GM21381 (cell line): ENCODE measurements around the gene SLC29A3.
"Not testable (repeated sequence)": the region's sequence is repeated elsewhere in the genome, so short reads cannot be mapped to it uniquely, and the experiment has no call there.

Experiments
- ATAC-seq: cut with Tn5 transposase; IDR thresholded peaks from one replicate; pipeline ENCODE4 v1.9.1; 2021; ENCODE audit warnings: mild to moderate bottlenecking, moderate library complexity; ENCODE audit not compliant: unreplicated experiment

The SLC29A3 gene

DNA sequence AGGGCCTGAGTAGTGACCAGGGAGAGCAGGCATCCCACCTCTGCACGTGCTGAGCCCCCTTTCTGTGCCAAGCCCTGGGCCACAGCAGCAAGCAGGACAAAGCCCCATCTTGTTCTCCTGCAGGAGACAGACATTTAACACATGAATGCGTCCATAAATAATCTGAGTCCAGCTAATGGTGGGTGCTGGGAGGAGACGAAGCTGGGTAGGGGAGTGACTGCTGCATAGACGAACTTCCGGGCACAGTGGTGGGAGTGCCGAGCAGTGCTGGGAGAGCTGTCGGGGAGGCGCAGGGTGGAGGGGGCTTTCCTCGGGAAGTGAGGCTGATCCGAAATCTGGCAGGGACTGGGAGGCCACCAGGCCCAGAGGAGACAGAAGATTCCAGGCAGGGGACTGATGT is 35.2 kb upstream of the SLC29A3 start:
- ATAC-seq, result no peak

DNA sequence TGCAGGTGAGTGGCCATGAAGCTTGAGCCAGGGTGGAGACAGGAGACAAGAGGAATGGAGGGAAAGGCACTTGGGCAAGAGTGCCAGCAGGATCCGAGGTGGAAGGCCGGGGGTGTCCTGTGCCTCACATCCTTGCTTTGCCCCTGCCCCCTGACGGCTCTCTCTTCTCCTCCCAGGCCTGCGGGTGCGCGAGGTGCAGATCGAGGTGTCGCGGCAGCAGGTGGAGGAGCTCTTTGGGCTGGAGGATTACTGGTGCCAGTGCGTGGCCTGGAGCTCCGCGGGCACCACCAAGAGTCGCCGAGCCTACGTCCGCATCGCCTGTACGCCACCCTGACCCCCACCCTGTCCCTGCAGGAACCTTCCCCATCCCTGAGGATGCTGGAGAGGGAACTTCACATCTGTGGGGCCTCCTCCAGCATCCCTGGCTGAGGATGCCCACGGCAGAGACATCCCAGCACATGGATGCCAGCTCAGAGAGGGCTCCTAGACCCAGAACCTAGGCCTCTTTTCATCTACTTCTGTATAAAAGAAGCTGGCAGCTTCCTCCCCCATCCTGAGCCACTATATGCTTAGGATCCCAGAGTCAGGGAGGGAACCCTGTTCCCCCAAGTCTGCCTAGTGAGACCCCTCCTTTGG is 34.4 kb upstream of the SLC29A3 start:
- no peak for ATAC-seq

DNA sequence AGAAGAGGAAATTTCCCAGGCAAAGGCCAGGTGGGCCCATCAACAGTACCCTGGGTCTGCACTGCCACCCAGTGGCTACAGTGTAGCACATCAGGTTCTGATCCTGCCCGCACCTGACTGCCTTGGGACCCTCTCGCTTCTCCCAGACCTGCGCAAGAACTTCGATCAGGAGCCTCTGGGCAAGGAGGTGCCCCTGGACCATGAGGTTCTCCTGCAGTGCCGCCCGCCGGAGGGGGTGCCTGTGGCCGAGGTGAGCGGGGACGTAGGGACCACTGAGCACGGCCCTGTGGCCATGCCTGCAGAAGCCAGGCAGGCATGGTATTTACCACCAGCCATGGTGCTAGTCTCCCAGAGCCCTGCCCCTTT is 33.9 kb upstream of the SLC29A3 start:
- ATAC-seq, result no peak

DNA sequence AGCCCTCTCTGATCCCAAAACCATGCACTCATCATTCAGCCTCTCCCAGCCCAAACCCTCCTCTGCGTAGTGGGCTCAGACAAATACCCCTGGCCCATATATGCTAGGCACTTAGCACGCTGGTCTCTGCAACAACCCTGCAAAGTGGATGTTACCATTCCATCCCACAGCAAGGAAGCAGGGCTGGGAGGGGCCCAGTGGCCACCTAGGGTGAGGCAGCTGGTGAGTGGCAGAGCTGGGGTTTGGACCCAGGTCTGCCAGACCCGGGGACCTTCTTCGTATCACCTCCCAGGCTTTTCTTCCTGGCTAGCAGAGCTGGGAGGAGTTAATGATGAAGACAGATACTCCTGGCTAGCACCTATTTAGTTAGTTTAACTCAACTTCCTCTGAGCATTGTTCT is 33.1 kb upstream of the SLC29A3 start:
- ATAC-seq, result no peak

DNA sequence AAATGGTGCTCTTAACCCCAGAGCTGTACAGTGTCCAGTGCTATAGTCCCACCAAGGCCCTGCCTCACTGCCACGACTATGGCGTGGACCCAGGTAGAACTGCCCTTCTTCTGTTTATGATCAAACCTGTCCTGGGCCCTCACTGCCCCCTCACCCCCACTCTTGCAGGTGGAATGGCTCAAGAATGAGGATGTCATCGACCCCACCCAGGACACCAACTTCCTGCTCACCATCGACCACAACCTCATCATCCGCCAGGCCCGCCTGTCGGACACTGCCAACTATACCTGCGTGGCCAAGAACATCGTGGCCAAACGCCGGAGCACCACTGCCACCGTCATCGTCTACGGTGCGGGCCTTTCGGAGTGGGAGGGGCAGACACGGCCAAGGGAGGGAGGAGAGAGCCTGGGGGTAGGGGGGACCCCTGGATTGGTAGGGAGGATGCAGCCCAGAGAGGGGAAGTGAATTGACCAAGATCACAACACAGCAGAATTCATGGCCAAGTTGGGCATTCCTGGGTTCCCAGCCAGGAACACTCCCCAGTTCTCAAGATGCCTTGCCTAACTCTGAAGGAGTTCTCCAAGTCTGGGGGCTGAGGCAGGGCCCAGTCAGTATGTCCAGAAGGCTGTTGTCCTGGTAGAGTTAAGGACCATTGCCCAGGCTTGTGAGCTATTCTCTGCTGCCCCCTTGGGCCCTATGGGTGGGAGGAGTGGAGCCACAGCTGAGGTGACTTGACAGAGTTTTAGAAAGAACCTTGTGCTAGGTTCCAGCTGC is 32.4 kb upstream of the SLC29A3 start:
- ATAC-seq, result no peak

DNA sequence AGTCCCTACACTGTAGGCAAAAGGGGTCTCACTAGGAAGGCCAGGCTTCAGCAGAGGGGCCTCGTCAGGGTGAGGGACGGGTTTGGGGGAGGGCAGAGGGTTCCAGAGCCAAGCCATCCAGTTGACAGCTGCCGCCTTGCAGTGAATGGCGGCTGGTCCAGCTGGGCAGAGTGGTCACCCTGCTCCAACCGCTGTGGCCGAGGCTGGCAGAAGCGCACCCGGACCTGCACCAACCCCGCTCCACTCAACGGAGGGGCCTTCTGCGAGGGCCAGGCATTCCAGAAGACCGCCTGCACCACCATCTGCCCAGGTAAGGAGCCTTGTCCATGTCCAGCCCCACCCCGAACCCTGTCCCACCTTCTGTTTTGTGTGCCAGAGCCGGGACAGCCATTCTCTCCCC is 31.6 kb upstream of the SLC29A3 start:
- no peak for ATAC-seq

DNA sequence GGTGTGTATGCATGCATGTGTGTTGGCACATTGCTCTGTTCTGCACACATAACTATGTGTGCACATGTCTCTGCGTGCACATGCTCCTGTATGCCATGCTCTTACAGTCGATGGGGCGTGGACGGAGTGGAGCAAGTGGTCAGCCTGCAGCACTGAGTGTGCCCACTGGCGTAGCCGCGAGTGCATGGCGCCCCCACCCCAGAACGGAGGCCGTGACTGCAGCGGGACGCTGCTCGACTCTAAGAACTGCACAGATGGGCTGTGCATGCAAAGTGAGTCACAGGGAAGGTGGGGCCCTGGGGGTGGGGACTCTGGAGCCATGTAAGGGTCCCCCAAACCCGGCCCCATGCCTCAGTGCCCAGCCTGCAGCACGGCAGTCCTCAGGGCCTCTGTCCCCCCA is 30.6 kb upstream of the SLC29A3 start:
- no peak for ATAC-seq

DNA sequence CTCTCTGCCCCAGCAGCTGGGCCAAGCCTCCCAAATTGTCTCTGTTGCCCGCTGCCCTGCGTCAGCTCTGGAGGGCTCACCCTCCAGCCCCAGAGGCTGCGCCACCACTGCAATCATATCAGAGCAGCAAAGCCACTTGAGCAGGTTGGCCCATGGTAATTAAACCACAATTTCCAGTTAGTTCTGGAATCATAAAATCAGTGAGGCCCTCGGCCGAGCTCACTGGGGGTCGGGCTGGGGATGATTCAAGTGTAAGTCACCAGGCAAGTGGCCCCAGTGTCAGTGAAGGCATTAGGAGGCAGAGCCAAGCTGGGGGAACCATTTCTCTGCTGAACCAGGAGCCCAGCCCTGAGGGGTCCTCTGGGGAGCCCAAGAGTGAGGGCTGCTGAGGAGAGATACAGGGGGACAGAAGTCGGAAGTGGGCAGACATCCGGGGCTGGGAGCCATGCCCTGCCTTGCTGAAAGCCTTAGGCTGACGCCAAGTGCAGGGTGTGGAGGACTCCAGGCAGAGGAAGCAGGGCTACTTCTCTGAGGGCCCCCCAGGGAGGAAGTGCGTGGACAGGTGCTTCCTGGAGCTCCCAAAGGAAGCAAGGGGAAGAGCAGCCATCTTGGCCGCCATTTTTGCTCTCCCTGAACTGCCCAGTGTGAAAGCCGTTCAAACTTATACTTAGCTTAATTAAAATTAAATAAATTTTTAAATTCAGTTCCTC is 29.5 kb upstream of the SLC29A3 start:
- ATAC-seq, result no peak

DNA sequence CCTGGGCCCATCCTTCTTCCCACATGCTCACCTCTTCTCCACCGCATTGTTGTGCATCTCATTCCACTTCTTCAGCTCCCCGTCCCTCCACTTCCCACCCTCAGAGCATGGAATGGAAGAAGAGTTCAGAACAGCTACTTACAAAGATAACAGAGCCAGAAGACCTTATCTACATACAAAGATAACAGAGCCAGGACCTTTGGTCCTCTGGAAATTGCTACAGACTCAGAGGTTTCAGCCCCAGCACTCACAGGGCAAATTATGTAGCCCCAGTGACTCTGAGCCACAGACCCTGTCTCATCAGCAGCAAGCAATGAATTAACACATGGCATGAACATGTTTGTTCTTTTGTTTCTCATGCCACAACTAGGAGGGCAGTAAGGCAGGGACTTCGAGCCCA is 28.7 kb upstream of the SLC29A3 start:
- ATAC-seq, result no peak

DNA sequence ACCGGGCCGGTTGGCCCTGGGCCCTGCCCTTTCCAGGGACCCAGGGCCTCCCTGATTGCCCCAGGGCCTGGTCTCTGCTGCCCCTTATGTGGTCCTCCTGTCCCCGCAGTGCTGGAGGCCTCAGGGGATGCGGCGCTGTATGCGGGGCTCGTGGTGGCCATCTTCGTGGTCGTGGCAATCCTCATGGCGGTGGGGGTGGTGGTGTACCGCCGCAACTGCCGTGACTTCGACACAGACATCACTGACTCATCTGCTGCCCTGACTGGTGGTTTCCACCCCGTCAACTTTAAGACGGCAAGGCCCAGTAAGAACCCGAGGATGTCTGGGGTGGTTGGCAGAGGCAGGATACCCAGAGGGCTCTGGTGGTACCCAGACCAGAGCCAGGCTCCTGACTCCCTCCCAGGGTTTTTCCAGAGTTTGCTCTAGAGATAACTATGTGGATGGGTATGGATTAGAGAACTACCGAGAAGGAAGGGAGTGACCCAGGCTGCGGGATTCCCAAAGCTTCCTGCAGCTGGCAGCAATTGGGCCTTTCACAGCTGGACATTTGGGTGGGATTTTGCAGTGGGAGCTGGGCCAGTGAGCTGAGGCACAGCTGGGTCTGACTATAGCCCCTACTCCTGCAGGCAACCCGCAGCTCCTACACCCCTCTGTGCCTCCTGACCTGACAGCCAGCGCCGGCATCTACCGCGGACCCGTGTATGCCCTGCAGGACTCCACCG is 28.1 kb upstream of the SLC29A3 start:
- ATAC-seq, result no peak

DNA sequence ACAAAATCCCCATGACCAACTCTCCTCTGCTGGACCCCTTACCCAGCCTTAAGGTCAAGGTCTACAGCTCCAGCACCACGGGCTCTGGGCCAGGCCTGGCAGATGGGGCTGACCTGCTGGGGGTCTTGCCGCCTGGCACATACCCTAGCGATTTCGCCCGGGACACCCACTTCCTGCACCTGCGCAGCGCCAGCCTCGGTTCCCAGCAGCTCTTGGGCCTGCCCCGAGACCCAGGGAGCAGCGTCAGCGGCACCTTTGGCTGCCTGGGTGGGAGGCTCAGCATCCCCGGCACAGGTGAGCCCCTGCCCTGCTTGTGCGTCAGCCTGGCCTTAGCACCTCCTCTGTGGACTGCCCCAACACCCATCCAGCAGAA is 27.5 kb upstream of the SLC29A3 start:
- no peak for ATAC-seq

DNA sequence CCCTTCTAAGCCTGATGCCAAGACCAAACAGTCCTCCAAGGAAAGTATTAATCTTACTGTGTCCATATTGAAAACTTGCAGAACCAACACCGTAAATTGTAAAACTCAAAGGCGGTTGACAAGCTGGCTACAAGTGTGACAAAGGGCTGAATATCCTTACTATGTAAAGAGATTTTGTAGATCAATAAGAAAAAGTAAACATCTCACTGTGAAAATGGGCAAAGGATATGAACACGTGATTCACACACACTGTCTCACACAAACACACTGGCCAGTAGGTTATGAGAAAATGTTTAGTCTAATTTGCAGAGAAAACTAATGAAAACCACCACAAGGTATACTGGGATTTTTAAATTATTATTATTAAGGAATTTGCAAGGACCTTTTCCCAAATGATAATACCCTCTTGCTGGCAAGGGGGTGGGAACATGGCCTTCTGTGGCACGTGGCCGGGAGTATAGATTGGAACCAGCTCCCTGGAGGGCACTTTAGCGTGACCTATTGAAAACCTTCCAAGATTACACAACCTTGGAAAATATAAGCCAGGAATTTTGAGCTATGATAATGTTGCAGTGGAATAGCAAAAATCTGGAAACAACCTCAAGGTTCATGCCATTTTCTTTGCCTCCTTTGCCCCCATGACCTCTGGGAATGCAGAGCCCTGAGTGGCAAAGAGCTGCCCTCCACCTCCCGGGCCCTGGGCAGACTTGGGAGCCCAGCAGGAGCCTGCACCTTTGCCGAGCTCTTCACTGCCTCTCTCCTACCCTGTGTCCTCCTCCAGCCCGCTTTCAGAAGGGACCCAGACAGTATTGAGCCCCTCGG is 26.2 kb upstream of the SLC29A3 start:
- no peak for ATAC-seq

DNA sequence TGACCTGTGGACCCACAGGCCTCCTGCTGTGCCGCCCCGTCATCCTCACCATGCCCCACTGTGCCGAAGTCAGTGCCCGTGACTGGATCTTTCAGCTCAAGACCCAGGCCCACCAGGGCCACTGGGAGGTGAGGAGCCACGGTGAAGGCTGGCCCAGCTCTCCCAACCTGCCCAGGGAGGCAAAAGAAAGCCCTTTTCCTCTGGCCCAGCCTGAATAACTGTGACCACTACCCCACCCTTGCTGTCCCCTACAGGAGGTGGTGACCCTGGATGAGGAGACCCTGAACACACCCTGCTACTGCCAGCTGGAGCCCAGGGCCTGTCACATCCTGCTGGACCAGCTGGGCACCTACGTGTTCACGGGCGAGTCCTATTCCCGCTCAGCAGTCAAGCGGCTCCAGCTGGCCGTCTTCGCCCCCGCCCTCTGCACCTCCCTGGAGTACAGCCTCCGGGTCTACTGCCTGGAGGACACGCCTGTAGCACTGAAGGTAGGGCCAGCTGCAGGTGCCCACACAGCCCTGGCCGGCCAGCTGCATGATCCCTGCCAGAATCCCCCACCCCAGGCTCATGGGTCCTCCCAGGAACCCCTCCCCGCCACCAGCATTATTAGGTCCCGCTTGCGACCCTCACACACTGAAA is 25.5 kb upstream of the SLC29A3 start:
- ATAC-seq, result no peak

DNA sequence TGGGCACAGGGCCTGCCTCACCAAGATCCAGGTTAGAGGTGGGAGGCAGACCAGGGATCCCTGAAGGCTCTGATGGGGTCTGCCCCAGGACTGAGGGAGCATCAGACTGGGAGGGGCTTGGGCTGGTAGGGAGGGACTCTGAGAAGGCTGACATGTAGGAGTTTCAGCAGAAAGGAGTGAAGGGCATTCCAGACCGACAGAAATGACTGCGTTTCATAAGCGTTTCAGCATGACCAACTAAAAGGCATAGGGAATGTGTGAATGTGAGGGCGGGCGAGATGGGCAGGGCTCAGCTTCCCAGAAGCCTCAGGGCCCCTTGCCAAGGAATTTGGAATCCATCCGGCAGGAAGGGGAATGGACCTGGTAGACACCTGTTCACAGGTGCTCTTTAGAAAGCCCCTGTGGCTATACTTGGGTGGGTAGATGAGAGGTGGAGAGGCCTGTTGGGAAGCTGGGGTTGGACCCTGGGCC is 24.9 kb upstream of the SLC29A3 start:
- no peak for ATAC-seq

DNA sequence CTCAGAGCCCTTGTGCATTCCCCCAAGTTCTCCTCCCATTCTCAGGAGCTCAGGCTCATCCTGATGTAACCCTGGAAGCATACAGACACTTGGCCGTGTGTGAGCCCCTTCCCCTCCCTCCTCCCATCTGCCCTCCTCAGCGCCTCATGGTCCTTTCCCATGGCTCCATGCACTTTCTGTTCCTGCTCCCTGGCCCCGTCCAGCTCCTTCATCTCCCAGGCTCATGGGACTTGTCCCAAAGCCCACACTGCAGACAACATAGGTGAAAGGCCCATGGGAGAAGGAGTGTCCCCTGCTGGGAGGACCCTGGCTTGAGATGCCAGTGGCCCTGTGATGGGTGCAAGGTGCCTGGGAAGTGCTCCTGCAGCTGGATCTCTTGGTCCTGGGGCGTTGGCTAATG is 24.2 kb upstream of the SLC29A3 start:
- no peak for ATAC-seq

DNA sequence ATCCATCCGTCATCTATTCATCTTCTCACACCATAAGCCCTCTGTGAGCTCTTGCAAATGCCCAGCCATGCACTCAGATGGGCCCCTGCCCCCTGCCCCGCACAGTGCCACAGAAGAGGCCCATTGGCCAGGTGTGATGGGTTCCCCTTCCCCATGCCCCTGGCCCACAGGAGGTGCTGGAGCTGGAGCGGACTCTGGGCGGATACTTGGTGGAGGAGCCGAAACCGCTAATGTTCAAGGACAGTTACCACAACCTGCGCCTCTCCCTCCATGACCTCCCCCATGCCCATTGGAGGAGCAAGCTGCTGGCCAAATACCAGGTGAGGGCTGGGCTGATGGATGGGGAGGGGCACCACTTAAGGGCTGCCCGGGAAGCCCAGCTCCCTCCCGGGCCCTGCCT is 23.4 kb upstream of the SLC29A3 start:
- ATAC-seq, result no peak

DNA sequence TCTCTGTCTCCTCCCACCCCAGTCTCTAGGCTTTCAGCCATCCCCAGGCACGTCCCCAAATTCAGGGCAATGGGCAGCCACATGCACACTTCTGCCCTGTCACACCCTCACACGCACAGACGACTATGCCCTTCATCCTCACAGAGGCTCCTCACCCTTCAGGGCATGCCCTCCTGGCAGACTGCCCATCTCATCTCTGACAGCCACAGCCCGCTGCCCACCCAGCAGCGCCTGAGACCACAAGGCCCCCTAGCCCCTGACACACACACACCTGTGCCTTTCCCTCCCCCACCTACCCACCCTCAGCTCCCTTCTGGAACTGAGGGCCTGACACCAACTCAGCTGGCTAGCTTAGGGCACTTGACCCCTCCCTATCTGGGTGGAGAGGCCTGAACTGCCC is 23.0 kb upstream of the SLC29A3 start:
- no peak for ATAC-seq

DNA sequence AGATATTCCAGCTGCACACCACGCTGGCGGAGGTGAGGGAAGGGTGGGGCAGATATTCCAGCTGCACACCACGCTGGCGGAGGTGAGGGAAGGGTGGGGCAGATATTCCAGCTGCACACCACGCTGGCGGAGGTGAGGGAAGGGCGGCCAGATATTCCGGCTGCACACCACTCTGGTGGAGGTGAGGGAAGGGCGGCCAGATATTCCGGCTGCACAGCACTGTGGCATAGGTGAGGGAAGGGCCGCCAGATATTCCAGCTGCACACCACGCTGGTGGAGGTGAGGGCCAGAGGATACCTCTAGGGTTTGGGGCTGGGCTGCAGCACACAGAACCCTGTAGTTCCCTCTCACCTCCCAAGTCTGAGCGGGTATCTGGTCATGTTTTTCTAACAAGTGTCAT is 22.2 kb upstream of the SLC29A3 start:
- ATAC-seq, result not testable (repeated sequence)

DNA sequence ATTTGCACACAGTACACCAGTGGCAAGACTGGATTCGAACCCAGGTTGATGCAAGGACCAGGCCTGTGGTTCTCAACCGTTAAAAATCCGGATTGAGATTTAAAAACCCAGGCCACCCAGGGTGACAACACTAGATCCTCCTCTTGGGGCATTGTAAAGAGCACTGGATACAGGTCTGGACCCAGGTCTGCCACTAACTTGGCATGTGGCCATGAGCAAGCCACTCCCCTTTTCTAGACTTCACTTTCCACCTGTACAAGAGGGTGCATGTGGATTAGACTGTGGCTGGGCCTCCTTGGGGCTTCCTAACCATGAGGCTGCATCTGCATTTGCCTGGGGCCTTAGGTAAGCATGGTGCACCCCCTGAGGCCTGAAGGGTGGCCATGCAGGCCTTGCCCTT is 21.7 kb upstream of the SLC29A3 start:
- no peak for ATAC-seq

DNA sequence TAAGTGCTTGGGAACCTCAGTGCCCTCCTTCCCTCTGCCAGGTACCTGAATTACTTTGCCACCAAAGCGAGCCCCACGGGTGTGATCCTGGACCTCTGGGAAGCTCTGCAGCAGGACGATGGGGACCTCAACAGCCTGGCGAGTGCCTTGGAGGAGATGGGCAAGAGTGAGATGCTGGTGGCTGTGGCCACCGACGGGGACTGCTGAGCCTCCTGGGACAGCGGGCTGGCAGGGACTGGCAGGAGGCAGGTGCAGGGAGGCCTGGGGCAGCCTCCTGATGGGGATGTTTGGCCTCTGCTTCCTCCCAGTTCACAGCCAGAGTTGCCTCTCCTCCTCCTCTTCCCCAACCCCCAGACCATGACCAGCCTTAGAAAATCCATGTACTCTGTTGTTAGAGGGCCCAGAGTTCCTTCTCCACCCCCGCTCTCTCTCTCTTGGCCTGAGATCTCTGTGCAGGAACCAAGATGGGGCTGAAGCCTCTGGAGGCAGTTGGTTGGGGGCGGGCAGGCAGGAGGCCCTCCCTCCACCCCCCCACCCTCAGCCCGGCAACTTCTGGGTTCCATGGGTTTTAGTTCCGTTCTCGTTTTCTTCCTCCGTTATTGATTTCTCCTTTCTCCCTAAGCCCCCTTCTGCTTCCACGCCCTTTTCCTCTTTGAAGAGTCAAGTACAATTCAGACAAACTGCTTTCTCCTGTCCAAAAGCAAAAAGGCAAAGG is 19.8 kb upstream of the SLC29A3 start:
- no peak for ATAC-seq
